ENCODE results near the gene PTPRD. TPM values are rescaled to one million over a fixed set of nuclear protein-coding genes. Genes with fewer than 3 reads are reported as not detected.

The PTPRD gene
- polyA plus RNA-seq, 1 experiment = 0.39 TPM

GRCh38 chr9:9142001-9142400, 1470.8 kb downstream of the PTPRD start:
- ChIA-PET POLR2A (no interaction called here), CTCF (no interaction called here)
- DNase-seq (ENCODE audit: low read depth) = no peak
- Histone ChIP-seq H3K4me3 (ENCODE audit: low read depth, low read length) (no peak overlapping the region), H3K36me3 (ENCODE audit: control insufficient read depth, insufficient read depth, low read length) (no peaks in the 10 kb centered on the region), H3K27me3 (ENCODE audit: control insufficient read depth, insufficient read depth, low read length) (no peaks in the 10 kb centered on the region)
- TF ChIP-seq, protein P1, sequence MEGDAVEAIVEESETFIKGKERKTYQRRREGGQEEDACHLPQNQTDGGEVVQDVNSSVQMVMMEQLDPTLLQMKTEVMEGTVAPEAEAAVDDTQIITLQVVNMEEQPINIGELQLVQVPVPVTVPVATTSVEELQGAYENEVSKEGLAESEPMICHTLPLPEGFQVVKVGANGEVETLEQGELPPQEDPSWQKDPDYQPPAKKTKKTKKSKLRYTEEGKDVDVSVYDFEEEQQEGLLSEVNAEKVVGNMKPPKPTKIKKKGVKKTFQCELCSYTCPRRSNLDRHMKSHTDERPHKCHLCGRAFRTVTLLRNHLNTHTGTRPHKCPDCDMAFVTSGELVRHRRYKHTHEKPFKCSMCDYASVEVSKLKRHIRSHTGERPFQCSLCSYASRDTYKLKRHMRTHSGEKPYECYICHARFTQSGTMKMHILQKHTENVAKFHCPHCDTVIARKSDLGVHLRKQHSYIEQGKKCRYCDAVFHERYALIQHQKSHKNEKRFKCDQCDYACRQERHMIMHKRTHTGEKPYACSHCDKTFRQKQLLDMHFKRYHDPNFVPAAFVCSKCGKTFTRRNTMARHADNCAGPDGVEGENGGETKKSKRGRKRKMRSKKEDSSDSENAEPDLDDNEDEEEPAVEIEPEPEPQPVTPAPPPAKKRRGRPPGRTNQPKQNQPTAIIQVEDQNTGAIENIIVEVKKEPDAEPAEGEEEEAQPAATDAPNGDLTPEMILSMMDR (IDR thresholded peaks at IDR 0.05; ENCODE audit: insufficient read depth, low read depth, low read length) = no peak

- TF ChIP-seq, protein P1 (IDR thresholded peaks at IDR 0.05; ENCODE audit: insufficient read depth, low read depth, low read length) = no peak
- no peaks in the 10 kb centered on the region for H3K27me3 ChIP-seq (ENCODE audit: control insufficient read depth, insufficient read depth, low read length)
- H3K4me3 ChIP-seq (ENCODE audit: low read depth, low read length) = no peak overlapping the region
- no peak for DNase-seq (ENCODE audit: low read depth)
- ChIA-PET CTCF (no interaction called here), POLR2A (no interaction called here)
- H3K36me3 ChIP-seq (ENCODE audit: control insufficient read depth, insufficient read depth, low read length) = no peaks in the 10 kb centered on the region
Measured at GRCh38 chr9:9133526-9133925, 1479.3 kb downstream of the PTPRD start.

- Histone ChIP-seq H3K27me3 (ENCODE audit: control insufficient read depth, insufficient read depth, low read length) (no peaks in the 10 kb centered on the region), H3K36me3 (ENCODE audit: control insufficient read depth, insufficient read depth, low read length) (no peaks in the 10 kb centered on the region), H3K4me3 (ENCODE audit: low read depth, low read length) (no peak overlapping the region)
- TF ChIP-seq, protein P1 (IDR thresholded peaks at IDR 0.05; ENCODE audit: insufficient read depth, low read depth, low read length) = no peak
- ChIA-PET CTCF (no interaction called here), POLR2A (no interaction called here)
- no peak for DNase-seq (ENCODE audit: low read depth)
Measured at GRCh38 chr9:9124616-9125015, 1488.2 kb downstream of the PTPRD start.

- TF ChIP-seq, protein P1 (IDR thresholded peaks at IDR 0.05; ENCODE audit: insufficient read depth, low read depth, low read length) = no peak
- POLR2A ChIA-PET = no interaction called here
- Histone ChIP-seq H3K4me3 (ENCODE audit: low read depth, low read length) (no peak overlapping the region), H3K36me3 (ENCODE audit: control insufficient read depth, insufficient read depth, low read length) (no peaks in the 10 kb centered on the region), H3K27me3 (ENCODE audit: control insufficient read depth, insufficient read depth, low read length) (no peaks in the 10 kb centered on the region)
- DNase-seq (ENCODE audit: low read depth) = no peak
- CTCF ChIA-PET = no interaction called here
Measured at GRCh38 chr9:9122230-9122875, 1490.4 kb downstream of the PTPRD start.

DNA sequence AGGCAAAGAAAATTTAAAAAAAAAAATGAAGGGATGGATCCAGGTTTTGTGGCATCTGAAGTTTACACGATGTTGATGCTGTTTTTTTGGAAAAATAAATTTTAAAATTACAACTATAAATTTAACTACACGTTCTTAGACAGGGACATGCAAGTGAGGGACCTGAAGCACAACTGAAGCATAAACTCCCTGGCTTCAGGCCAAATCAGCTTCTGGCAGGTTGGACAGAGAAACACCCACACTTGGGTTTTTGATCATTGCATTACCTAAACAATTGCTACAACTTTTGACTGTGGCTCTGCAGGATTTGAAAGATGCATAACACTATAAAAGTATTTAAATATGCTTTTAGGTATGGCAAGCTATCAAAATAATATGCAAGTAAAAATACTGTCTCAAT, 1494.9 kb downstream of the PTPRD start:
- Histone ChIP-seq H3K36me3 (ENCODE audit: control insufficient read depth, insufficient read depth, low read length) (no peaks in the 10 kb centered on the region), H3K4me3 (ENCODE audit: low read depth, low read length) (no peak overlapping the region), H3K27me3 (ENCODE audit: control insufficient read depth, insufficient read depth, low read length) (no peaks in the 10 kb centered on the region)
- no peak for DNase-seq (ENCODE audit: low read depth)
- POLR2A ChIA-PET = no interaction called here
- TF ChIP-seq, protein P1 (IDR thresholded peaks at IDR 0.05; ENCODE audit: insufficient read depth, low read depth, low read length) = no peak
- CTCF ChIA-PET = no interaction called here
